HG03108 (cell line): ENCODE measurements around the gene ARHGAP42.
"Not testable (repeated sequence)": the region's sequence is repeated elsewhere in the genome, so short reads cannot be mapped to it uniquely, and the experiment has no call there.

Source experiments
- ATAC-seq: cut with Tn5 transposase; IDR thresholded peaks from one replicate; pipeline ENCODE4 v1.9.1; 2021; ENCODE audit warnings: moderate library complexity; ENCODE audit not compliant: unreplicated experiment

The ARHGAP42 gene

DNA sequence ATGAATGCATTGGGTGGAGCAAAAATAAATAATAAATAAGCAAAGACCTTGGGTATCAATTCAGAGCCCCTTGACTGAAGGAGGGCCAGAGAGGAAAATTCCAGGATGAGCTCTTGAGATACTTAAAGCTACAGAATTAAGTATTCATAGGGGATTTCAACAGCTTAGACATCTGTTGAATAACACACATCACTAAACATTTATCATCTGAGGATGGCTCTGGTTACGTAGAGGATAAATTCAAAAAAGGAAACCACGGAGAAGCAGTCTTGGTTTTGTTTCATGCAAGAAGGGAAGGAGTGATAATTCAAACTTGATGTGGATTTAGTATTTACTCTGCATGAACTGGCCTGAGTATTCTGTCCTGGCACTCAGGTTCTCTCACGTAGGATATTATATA, 29.8 kb downstream of the ARHGAP42 start:
- no peak for ATAC-seq

DNA sequence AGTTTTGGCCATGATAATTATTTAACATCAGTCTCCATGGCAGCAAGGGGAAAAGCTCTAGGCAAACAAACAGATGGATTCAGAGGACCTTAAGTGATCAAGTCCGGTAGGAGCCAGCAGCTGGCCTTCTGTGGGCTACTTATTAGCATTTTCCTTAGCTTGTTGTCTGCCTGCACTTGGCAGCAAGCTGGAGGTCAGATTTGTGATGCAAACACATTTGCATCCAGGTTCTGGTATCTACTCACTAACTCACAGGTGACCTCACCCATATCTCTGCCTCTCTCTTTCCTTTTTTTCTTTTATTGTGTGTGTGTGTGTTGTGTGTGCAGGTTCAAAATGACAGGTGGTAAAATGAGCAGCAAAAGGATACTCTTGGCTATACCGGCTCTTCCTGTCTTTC, 32.3 kb downstream of the ARHGAP42 start:
- ATAC-seq = no peak

DNA sequence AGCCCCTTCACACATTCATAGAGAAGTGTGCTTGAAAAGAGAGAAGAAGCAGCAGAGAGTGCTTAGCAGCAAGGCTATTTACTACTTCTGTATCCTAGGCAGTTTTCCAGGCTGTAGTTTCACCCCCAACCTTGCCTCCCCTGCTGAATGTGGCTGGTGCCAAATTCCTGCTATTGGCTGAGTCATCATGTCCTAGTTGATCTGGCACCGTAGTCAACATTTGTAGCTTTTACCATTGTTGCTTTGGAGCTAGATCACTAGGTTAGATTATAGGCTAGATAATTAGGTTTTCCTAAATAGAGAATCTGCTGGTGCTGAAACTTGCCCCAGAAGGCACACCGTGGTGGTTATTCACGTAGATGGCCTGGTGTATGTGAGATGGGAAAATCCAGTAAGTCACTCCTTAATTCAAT, 32.7 kb downstream of the ARHGAP42 start:
- ATAC-seq = no peak

DNA sequence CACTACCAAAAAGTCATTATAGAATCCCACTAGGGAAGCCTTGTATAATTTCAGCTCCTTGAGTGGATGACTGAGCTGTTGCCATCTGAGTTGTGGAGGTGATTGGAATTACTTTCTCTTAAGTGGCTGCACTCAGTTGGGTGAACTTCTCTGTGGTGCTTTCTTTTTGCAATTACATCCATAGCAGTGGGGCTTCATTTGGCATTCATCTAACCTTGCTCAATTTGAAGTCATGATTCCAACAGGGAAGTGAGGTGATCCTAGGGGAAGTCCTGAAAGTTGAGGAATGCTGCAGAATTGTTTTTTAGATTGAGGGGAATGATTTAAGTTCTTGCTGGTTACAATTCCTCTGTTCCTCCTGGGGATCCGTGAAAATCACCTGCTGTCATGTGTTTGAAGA, 39.6 kb downstream of the ARHGAP42 start:
- ATAC-seq = no peak

DNA sequence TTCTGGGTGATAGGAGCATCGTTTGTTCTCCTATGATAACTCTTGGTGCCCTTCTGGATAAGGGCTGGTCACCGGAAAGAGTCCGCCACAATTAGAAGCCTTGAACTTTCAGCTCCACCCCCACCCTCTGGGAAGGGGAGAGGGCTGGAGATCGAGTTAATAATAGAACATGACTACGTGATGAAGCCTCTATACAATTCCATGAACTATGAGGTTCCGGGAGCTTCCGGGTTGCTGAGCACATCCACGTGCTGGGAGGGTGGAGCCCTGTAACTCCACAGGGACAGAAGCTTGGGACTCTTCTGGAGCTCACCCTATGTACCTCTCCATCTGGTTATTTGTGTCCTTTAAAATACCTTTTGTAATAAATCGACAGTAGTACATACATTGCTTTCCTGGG, 40.3 kb downstream of the ARHGAP42 start:
- ATAC-seq = no peak

DNA sequence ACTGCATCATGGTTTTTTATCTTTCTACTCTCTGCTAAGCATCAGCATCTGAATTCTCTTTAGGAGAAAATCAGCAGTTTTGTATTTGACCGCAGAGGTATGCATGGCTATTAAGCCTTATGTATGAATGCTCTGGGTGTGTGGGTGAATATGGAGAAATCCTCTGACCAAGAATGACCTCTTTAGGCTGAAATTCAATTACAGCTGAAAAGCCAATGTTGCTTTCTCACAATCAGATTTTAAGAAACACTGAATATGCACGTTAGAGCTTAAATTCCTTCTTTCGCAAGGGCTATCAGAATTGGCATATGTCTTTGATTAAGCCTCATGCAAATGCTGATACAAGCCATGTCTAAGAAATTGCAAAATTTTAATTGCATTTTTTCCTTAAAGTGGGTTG, 43.2 kb downstream of the ARHGAP42 start:
- ATAC-seq = no peak

DNA sequence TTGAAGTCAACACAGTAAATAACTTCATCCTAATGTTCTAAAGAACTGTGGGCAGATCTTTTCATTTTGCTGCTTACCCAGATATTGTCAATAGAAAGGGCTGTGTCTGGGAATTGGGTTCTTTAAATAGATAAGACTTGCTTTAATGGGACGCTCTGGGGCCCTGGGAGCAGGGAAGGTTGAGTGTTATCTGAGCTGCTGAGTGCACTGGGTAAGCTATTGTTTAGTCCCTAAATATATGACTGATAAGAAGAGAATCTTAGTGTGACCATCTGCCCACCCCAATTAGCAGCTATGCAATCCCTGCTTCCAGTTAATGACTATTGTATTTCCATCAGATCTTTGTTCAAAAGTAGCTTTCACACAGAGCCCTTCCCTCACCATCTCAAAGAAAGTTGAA, 44.4 kb downstream of the ARHGAP42 start:
- ATAC-seq = no peak

DNA sequence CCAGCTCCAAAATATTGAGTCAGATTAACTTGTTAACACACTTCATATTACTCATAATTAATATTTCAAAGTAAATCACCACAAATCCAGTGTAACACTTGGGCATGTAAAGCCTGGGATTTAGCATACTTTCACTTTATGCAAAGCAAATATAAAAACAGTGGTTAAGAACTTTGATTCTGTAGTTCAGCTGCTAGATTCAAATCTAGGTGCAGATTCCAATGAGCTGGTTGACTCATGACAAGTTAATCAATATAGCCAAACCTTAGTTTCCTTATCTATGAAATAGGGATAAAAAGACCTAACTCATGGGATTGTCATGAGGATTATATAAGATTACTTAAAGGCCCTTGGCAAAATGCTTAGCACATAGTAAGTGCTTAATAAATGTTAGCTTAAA, 45.9 kb downstream of the ARHGAP42 start:
- no peak for ATAC-seq

DNA sequence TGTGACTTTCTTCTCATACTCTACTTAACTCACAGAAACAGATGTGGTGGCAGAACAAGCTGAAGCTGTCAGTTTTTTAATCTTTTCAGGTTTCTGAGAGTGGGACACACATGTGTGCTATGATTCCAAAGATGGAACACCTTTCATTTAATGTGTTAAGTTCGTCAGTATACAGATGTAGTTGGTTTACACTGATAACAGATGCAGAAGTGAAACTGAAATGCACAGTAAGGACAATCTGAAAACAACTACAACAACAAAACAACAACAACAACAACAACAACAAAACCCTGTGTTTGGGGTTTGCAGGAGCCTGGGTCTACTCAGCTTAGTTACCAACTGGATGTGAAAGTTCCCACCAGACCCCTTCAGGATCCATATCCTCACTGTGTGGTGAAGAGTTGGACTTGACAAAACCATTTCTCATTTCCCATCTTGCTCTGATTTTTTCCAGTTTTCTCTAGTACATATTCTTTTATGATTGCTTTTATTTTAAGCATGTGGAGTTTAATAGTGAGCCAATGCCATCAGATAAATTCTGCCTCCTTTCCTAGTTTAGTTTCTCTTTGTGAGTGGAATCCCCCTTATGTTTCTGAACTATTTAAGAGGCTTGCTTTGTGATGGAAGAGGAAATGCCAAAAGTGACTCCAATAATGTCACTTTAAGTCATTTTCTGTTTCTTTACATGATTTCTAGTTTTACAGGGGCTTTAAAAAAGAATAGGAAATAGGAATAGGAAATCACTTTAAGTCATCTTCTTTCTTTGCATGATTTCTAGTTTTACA, 47.8 kb downstream of the ARHGAP42 start:
- ATAC-seq = no peak

DNA sequence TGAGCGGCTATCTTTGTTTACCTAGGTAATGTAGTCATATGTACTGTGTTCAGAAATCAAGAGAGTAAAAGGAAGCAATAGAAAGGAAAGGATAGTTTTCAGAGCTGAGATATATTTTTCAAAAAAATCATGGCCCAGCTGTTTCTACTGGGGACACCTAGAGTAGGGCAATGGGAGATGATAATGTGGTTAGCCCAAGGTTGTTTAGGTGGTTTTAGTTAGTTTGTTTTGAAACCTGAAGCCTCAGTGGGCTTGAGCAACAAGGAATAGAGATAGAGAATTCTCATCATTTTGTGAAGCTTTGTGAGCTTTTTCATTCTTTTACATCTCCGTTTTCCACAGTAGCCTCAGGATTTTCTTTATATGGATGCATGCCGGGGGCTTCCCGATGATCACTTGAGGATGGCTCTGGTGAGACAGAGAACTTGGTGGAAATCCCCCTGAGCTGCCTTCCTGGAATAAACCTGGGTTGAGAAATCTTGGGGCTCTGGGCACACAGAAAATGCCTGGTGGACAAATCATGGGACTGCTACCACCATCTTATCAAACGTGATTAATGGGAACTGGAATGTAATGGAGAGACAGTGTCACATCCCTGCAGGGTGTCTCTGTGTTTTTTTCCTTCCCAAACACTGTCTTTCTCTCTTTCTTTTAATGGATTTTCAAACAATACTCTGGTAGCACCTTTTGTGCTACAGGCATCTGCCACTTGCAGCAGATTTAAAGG, 49.0 kb downstream of the ARHGAP42 start:
- ATAC-seq = no peak

DNA sequence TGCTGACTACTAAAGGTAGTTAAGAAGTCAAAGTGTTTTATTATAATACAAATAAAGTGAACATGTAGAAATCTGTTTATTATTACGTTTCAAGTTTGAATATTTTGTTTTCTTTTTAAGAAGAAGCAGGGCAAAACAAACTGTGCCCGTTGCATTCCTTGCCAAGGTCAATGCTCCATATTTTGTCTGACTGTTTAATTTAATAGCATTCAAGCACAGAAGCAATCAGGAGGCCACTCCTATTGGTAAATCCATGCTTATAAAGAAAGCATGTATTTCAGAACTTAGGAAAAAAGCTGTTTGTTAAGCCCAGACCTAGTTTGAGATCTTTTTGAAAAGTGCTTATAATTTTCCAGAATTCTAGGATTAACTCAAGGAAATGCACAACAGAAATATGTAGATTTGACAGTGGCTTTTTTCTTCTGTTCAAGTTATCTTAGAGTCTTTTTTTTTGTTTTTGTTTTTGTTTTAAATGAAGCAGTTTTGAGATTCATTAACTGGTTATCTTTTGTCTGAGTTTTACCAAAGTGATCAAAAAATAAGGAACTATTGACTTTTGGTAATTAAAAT, 51.7 kb downstream of the ARHGAP42 start:
- ATAC-seq = no peak

DNA sequence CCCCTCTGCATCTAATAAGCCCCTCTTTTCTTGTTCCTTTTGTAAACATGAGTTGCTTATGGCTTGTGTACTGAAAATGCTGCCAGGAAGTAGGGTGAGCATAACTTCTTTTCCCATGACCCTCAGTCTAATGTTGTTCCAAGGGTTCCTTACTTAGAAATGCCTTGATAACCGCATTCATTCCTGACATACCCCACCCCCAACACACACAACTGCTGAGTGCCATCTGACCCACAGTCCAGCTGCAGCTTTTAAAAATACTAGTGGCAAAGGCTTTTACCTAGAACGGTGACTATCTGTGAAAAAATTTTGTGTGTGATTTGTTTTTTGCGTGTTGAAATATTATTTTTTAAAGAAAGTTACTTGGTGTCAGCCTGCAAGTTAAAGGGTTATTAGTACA, 52.6 kb downstream of the ARHGAP42 start:
- ATAC-seq = no peak

DNA sequence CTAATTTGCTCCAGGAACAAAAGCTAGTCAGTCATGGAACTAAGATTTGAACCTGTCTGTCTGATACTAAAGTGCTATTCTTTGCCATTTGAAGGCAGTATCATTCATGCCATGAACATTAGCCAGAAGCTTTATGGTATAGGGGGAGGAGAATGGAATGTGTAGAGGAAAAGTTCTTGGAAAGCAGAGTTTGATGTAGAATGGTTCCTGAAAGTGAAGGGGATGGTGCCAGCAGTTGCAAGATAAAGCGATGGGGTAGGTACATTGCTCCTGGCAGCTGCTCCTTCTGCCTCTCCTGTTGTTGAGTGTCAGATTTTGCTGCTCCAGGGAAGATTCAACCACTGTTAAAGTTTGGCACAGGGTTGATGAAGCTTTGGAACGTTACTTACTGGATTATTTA, 53.4 kb downstream of the ARHGAP42 start:
- ATAC-seq = no peak

DNA sequence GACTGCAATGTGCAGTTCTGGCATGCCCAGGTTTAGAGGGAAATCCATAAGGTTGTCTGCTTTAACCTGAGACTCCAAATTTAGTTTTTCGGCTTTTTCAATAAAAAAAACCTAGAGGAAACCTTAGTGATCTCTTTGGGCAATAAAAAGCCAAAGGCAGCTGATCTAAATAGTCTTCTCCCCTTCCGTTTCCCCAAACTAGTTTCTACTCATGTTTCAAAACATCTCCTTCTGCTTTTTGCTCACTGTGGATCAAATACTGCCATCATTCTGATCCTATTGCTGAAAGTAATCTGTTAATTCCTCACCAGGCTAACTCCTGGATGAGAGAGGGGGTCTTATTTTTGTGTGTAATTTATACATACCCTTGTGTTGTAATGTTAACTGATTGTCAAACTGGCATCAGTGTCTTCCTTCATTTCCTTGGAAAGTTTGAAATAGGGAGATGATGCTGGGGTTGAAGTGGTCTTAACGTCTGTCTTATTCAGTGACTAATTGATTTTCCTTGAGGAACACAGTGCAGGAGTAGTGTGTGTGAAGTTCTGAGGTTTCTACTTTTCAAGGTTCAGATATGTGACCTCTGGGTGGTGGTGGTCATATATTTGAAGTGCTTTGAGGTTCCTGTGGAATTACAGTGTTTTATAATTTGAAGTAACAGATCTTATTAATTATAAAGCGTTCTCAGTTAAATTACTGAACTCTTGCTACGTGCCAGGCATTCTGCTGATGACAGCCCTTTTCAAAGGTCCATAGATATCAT, 55.0 kb downstream of the ARHGAP42 start:
- ATAC-seq = no peak

DNA sequence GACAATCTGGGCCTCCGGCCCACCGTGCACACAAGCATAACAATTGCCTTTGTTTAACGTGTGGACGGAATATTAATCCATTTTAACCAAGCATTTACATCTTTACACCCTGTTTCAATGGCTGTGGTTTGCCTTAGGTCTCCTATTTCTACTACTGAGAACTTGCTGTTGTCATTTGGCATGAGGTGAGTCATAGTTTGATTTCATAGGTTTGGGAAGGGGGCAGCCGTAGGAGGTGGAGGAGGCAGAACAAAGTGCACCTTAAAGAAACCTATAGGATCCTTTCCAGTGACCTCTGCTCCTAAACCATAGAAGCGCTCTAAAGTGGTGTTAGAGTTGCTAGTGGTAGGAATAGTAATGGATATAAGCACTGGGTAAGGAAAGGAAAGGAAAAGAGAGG, 59.4 kb downstream of the ARHGAP42 start:
- no peak for ATAC-seq

DNA sequence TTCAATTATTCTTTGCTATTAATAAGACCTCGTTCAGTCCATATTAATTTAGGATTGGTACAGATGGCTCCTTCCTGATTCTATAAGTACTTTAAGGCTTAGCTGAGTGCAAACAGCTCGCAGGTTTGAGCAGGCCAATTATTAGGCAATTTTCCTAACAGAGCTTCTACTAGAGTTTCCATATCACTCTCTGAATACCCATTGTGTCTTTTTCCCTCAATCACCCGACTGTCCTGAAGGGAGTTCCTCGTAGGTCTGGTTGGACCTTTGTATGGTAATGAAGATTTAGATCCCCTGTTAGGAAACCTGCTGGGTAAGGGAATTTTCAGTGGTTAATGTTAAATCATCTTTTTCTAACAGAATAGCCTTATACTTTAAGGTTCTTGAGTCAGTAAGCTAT, 61.1 kb downstream of the ARHGAP42 start:
- ATAC-seq = no peak

DNA sequence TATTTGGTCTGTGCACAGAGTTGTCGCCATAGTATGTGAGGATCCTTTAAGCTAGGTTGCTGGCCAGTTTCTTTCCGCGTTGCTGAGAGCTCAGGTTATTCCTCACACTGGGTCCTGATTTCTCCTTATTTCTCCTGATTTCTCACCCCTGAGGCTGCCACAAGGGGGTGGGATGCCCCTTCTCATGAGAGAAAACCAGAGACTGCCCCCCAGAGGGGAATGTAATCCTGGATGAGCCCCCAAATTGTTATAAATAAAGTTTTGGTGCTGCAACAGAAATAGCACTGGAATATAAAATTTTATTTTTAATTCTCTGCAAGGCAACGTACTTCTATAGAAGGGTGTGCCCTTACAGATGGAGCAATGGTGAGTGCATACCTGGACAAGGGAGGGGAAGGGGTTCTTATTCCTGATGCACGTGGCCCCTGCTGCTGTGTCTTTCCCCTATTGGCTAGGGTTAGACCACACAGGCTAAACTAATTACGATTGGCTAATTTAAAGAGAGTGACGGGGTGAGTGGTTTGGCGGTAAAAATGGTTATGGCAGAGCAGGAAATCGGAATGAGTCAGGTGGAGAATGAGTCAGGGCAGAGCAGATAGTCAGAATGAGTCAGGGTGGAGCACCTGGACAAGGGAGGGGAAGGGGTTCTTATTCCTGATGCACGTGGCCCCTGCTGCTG, 62.9 kb downstream of the ARHGAP42 start:
- ATAC-seq = not testable (repeated sequence)

DNA sequence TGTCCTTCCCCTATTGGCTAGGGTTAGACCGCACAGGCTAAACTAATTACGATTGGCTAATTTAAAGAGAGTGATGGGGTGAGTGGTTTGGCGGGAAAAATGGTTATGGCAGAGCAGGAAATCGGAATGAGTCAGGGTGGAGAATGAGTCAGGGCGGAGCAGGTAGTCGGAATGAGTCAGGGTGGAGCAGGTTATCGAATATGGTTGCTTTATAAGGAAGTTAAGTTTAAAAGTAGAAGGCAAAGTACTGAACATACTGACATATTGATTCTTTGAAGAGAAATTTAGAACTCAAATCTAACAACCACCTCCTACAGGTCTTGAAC, 63.4 kb downstream of the ARHGAP42 start:
- ATAC-seq = not testable (repeated sequence)

DNA sequence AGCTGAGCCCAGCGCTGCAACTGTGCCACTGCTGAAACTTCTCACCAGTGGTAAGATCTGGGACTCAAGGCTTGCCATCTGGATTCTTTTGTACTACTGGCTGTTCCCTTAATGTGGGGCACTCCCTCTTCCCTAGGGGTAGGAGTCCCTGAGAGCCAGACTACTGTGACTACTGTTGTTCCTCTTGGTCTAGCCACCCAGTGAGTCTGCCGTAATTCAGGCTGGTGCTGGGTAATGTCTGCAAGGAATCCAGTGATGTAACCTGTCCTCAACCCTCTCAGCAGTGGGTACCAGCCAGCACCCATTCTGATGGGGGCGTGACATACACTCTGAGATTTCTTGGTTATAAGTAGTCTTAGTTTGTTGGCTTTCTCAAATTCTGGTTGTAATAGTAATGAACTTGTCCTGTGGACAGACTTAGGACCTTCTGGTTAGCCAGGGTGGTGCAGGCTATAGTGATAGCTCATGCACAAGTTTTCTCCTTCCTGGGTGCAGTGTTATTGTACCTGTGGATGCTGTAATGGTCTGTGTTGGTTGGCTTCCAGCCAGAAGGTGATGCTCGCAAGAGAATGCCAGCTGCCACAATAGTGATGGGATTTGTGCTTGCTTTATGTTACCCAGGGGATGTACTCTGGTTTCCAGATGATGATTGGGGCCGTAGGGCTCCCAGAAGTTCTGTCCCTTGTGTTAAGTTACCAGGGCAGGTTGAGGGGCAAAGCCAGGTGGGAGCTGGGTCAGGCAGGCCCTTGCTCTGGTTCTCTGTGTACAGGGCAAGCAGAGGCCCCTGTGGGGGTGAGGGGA, 65.5 kb downstream of the ARHGAP42 start:
- ATAC-seq = no peak

DNA sequence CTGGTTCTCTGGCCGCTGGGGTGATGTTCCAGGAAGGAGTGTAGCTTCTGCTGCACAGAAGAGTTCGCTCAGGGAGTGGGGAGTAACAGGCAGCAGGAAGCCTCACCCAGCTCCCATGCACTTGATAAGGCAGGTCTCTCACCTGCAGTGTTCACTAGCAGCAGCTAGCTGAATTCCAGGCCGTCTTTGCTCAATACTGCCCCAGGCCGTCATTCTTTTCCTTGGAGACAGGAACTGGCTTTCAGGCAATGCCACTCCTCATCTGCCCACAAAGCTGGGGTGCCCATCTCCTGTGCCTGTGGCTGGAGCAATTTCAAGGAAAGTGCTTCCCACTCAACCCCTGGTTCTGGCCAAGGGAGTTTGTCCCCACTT, 66.1 kb downstream of the ARHGAP42 start:
- no peak for ATAC-seq
